Measurements from ENCODE around the gene FBXL14. TPM values are rescaled to one million over a fixed set of nuclear protein-coding genes. Genes with fewer than 3 reads are reported as not detected.

Gene FBXL14
- total RNA-seq, 2 experiments from 2014 or later, result 33.7 to 34.8 TPM

DNA sequence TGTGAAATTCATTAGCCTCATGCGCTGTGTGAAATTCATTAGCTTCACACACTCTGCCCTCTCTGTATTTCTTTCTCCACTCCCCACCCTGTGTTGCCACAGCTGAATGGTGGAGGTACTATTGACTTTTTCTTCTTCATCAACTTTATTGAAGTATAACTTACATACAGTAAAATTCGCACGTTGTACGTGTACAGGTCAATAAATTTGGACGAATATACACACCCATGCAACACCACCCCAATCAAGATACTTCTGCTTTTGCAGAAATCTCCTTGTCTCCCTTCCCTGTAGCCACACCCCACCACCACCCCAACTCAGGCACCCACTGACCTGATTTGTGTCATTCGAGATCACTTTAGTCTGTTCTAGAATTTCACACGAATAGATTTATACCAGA is 51.8 kb downstream of the FBXL14 start:
- H3K27me3 Mint-ChIP-seq, result peaks cover 77% of the 10 kb centered on the region
- ATAC-seq (ENCODE audit: low read depth), result no peak
- POLR2A ChIA-PET, result no interaction called here

DNA sequence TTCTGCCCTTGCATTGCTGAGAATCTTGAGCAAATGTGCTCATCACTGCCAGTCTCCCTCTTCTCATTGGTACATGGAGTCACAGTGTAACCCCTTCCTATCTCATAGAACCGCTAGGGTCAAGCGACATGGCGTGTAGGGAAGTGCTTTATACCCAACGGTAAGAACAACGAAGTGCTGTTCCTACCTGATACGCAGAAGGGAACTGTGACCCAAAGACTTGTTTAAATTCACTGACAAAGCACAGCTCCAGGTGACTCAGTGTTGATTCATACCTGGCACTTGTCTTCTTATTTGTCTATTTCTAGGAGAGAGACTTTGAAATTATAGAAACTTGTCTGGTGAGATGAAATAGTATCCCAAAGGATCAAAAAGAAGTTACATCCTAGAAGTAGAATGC is 53.7 kb downstream of the FBXL14 start:
- Mint-ChIP-seq H3K27me3 (peaks cover 86% of the 10 kb centered on the region), H3K36me3 (no peaks in the 10 kb centered on the region), H3K4me3 (no peak overlapping the region), H3K9me3 (no peaks in the 10 kb centered on the region), H3K4me1 (no peaks in the 10 kb centered on the region), H3K27ac (no peak overlapping the region)
- POLR2A ChIA-PET, result no interaction called here
- ATAC-seq (ENCODE audit: low read depth) (no peak), DNase-seq (no peak)

More for the DNA sequence above, 51.8 kb downstream of the FBXL14 start:
- Mint-ChIP-seq H3K9me3 (no peaks in the 10 kb centered on the region), H3K36me3 (no peaks in the 10 kb centered on the region), H3K4me1 (no peaks in the 10 kb centered on the region), H3K4me3 (no peak overlapping the region), H3K27ac (no peak overlapping the region)
- DNase-seq, result no peak

DNA sequence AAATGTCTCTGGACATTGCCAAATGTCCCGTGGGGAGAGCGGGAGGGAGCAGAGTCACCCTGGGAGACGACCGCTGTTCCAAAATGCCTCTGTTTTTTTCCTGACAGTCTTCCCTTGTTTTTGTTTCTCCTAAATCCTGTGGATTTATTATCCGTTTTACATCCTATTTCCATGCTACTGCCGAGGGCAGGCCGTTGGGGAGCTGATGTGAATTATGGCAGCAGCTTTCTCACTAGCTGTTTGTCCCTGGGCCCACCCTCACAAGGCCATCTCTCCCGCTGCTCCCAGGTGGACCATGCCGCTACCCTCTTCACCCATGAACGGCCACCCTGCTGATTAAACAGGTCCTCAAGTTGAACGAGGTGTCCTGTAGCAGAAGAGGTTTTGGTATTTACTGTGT is 55.2 kb downstream of the FBXL14 start:
- Mint-ChIP-seq H3K4me3 (no peak overlapping the region), H3K9me3 (no peaks in the 10 kb centered on the region), H3K36me3 (no peaks in the 10 kb centered on the region), H3K27me3 (peaks cover 85% of the 10 kb centered on the region), H3K27ac (no peak overlapping the region), H3K4me1 (peaks cover 5% of the 10 kb centered on the region)
- DNase-seq (no peak), ATAC-seq (ENCODE audit: low read depth) (no peak)
- POLR2A ChIA-PET, result no interaction called here

DNA sequence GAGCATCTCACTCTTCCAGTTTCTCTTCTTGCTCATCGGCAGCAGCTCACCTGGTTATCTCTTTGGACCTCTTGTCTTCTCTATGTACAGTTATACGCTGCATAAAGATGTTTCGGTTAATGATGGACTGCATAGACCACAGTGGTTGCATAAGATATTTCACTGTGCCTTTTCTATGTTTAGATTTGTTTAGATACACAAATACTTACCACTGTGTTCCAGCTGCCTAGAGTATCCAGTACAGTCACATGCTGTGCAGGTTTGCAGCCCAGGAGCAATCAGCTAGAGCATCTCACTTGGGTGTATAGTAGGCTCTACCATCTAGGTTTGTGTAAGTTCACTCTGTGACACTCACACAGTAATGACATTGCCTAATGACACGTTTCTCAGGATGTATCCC is 57.6 kb downstream of the FBXL14 start:
- ATAC-seq (ENCODE audit: low read depth) (no peak), DNase-seq (no peak)
- H3K27me3 Mint-ChIP-seq, result peaks cover 83% of the 10 kb centered on the region
- H3K27ac Mint-ChIP-seq, result no peak overlapping the region
- POLR2A ChIA-PET, result no interaction called here
- H3K4me3 Mint-ChIP-seq, result no peak overlapping the region
- H3K9me3 Mint-ChIP-seq, result no peaks in the 10 kb centered on the region
- H3K4me1 Mint-ChIP-seq, result peaks cover 21% of the 10 kb centered on the region
- no peaks in the 10 kb centered on the region for H3K36me3 Mint-ChIP-seq

DNA sequence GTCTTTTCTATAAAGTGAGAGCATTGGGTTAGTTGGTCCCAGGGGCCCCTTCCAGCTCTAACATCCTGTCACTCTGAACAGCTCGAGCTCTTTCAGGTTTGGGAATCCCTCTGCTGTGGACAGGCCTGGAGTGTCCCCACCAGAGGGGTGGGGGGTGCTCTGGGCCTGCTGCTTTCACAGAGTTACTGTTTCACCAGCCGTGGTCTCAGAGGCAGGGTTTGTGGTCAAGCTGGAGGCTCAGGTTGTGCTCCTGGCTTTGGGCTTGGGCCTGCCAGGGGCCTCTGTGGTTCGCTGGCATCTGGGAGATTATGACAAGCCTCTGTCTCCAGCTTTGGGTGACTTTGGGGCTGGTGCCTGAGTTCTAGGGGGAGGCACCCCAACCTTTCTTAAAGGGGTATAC is 59.6 kb downstream of the FBXL14 start:
- DNase-seq, result no peak
- POLR2A ChIA-PET, result no interaction called here
- H3K9me3 Mint-ChIP-seq, result no peaks in the 10 kb centered on the region
- ATAC-seq (ENCODE audit: low read depth), result no peak
- H3K36me3 Mint-ChIP-seq, result no peaks in the 10 kb centered on the region
- H3K4me3 Mint-ChIP-seq, result no peak overlapping the region
- H3K27me3 Mint-ChIP-seq, result peaks cover 72% of the 10 kb centered on the region
- no peak overlapping the region for H3K27ac Mint-ChIP-seq
- H3K4me1 Mint-ChIP-seq, result peaks cover 21% of the 10 kb centered on the region

DNA sequence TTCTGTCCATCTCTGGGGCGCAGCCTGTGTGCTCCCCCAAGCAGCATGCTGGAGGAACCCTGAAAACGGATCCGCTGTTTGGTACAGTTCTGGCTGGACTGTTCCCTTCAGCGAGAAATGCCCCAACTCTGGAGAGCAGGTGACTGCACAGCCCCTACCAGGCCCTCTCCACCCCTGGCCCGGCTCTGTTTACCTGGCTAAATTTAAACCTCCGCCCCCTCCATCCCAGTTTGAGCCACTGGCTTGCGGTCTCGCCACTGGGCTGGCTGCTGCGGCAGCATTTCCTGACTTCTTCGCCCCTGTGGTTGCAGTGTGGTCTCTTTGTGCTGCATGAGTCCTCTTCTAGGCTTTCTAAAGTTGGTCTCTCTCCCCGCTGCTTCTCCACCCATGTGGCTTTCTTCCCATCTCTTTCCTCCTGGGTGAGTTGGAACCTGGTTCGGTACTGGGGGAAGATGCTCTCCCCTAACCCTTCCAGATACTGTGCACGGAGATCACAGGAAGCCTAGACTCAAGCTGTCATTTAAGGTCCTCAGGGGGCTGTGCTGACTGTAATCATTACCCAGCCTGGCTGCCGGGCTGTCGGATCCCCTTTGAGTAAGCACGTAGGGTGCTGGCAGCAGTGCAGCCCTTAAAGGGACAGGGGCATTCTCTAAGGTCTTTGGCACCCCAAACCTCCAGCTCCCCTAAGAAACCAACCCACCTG is 60.6 kb downstream of the FBXL14 start:
- H3K27me3 Mint-ChIP-seq, result peaks cover 72% of the 10 kb centered on the region
- POLR2A ChIA-PET, result interaction anchor here (0.7 to 1.0 kb wide), 4 partner anchors 60 to 675 kb away, joined by 3 to 7 read pairs (median 4); no protein-coding TSS in a partner anchor
- H3K27ac Mint-ChIP-seq, result peak overlapping the region; percentile 19
- H3K4me1 Mint-ChIP-seq, result peaks cover 23% of the 10 kb centered on the region
- no peaks in the 10 kb centered on the region for H3K9me3 Mint-ChIP-seq
- no peaks in the 10 kb centered on the region for H3K36me3 Mint-ChIP-seq
- peak; percentile 69 for DNase-seq
- peak overlapping the region; percentile 63 for H3K4me3 Mint-ChIP-seq
- peak; percentile 73 for ATAC-seq (ENCODE audit: low read depth)

DNA sequence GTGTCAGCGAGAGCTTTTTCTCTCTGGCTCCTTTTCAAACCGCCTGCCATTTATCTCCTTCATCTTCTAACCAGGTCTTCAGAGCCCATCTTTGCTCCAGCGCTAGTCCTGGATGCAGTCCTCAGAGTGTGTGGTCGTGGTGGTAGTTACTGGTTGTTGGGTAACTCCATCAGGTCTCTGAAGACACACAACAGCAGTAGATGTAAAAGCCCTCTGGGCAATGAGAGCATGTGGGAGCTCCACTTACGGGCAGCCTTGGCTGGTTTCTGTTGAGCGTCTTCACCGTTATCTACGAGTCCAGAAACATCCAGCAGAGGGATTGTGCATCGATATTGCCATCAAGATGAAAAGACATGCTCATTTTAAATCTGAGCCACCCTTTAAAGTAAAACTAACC is 61.2 kb downstream of the FBXL14 start:
- peak; percentile 37 for ATAC-seq (ENCODE audit: low read depth)
- POLR2A ChIA-PET, result interaction anchor here (1.0 kb wide), 1 partner anchor 61 kb away, joined by 3 read pairs; no protein-coding TSS in a partner anchor
- H3K27ac Mint-ChIP-seq, result no peak overlapping the region
- H3K4me1 Mint-ChIP-seq, result peaks cover 23% of the 10 kb centered on the region
- H3K9me3 Mint-ChIP-seq, result no peaks in the 10 kb centered on the region
- H3K36me3 Mint-ChIP-seq, result no peaks in the 10 kb centered on the region
- H3K27me3 Mint-ChIP-seq, result peaks cover 73% of the 10 kb centered on the region
- peak overlapping the region; percentile 63 for H3K4me3 Mint-ChIP-seq
- peak; percentile 38 for DNase-seq

DNA sequence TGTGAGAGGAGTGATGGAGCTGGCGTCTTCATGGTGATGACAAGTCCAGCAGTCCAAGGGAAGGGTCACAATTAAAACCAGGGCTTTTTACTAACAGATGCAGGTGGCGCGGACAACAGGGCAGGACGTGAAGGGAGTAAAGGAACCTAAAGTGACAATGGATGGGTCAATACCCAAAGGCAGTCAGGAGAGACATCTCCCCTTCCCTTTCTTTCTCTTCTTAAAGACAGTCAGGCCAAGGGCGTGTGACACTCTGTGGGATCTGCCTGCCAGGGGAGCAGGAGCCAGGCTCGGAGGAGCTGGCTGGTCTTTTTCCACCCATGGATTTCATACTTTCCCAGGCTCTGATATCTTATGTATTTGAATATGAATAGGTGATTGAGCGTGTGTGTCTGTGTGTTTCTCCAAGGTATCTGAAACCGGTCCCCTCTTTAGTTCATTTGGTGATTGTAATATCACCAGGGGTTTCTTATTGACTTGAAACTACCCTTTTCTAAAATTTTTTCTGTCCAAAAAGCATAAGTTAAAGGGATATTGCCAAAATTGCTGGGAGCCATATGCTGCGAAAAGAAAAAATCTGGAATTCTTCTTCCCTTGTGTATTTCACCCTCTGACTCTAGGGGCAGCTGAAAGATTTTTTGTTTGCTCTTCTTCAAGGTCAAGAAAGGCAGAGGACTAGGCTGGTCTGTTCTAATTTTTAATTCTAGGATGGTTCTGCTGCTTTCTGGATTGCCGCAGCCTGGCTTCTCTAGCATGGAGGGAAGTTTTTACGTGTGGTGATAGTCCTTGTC is 61.8 kb downstream of the FBXL14 start:
- H3K36me3 Mint-ChIP-seq, result no peaks in the 10 kb centered on the region
- POLR2A ChIA-PET, result interaction anchor here (1.0 kb wide), 1 partner anchor 61 kb away, joined by 3 read pairs; no protein-coding TSS in a partner anchor
- no peak overlapping the region for H3K27ac Mint-ChIP-seq
- peak overlapping the region; percentile 63 for H3K4me3 Mint-ChIP-seq
- H3K4me1 Mint-ChIP-seq, result peaks cover 23% of the 10 kb centered on the region
- DNase-seq, result no peak
- ATAC-seq (ENCODE audit: low read depth), result no peak
- H3K9me3 Mint-ChIP-seq, result no peaks in the 10 kb centered on the region
- peaks cover 74% of the 10 kb centered on the region for H3K27me3 Mint-ChIP-seq

DNA sequence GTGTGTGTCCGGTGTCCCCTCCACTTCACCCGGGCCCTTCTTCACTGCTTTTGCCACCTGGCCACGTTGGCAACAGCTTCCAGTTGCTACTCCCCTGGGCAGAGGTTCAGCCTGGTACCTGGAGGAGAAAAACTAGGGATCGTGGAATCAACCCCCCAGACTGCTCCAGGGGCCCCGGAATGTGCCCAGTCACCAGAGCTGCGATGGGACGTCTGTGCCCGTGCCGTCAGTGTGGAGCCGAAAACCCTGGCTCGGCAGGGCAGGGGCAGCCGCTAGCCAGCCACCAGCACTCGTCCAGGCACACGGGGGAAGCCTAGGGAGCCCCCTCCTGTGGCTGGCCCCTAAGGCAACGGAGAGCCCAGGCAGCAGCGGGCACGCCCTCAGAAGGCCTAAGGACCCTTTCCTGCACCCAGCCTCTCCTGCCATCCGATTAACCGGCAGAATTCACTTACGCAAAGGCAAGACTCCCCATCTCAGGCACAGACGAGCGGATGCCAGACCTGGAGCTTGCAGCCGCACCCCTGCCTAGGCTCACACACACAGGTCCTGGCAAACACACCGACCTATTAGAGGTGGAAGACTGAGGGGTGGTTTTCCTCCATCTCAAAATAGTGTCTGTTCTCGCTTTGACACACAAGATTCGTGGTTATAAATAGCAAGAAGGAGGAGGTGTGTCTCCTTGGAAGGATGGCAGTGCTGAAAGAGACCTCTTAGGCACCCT is 62.6 kb downstream of the FBXL14 start:
- ATAC-seq (ENCODE audit: low read depth), result no peak
- Mint-ChIP-seq H3K36me3 (no peaks in the 10 kb centered on the region), H3K27me3 (peaks cover 74% of the 10 kb centered on the region), H3K27ac (no peak overlapping the region), H3K9me3 (no peaks in the 10 kb centered on the region), H3K4me3 (peak overlapping the region; percentile 45), H3K4me1 (peaks cover 23% of the 10 kb centered on the region)
- no peak for DNase-seq
- POLR2A ChIA-PET, result no interaction called here

DNA sequence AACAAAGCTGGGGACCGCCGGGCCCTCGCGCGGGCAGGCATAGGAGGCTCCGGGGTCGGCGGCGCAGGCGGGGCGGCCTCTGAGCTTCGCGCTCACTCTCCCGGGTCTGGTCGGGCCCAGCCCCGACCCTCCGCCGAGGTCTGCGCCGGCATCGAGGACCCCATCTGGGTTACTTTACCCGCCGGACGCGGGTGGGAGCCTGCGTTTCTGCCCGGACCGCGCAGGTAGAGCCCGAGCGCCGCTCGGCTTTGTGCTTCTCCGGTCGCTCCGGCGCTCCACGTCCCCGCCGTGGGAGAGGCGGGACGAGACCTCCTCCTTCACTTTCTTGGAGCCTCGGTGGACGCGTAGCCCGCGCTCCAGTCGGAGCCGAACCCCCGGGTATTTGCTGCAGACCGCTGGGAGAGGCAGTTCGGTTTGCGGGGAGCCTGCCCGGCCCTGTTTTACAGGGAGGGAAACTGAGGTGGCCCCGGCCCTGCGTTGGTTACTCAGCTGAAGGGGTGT is 63.2 kb downstream of the FBXL14 start:
- DNase-seq (peak; percentile 42), ATAC-seq (ENCODE audit: low read depth) (no peak)
- peak overlapping the region; percentile 45 for H3K4me3 Mint-ChIP-seq

DNA sequence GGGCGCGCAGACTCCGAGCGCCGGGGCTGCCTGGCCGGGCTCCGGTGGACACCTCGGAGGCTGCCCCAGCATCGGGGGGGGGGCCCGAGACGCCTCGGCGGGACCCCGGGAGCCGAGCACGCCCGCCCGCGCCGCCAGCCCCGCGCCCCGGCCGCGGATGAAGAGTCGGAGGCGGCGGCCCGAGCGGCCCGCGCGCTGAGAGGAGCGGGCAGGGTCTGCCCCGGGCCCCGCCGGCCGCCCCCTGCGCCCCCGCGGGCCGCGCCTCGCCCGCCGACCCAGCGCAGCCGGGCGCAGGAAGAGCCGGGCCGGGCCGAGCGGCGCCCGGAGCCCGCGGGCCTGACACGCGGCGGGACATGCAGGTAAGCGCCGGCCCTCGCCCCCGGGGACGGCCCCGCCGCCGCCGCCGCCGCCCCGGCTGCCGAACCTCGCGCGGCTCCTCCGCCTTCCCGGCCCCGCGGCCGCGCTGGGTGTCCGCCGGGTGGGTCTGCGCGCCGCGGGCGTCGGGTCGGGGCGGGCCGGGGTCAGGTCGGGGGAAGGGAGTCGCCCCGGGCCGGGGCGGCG is 63.7 kb downstream of the FBXL14 start:
- Mint-ChIP-seq H3K36me3 (no peaks in the 10 kb centered on the region), H3K4me3 (no peak overlapping the region), H3K4me1 (peaks cover 23% of the 10 kb centered on the region), H3K27me3 (peaks cover 74% of the 10 kb centered on the region), H3K27ac (no peak overlapping the region), H3K9me3 (no peaks in the 10 kb centered on the region)
- ATAC-seq (ENCODE audit: low read depth), result no peak
- peak; percentile 43 for DNase-seq
- POLR2A ChIA-PET, result no interaction called here

More for the DNA sequence above, 63.2 kb downstream of the FBXL14 start:
- Mint-ChIP-seq H3K27me3 (peaks cover 74% of the 10 kb centered on the region), H3K4me1 (peaks cover 23% of the 10 kb centered on the region), H3K9me3 (no peaks in the 10 kb centered on the region), H3K36me3 (no peaks in the 10 kb centered on the region), H3K27ac (no peak overlapping the region)
- POLR2A ChIA-PET, result no interaction called here

DNA sequence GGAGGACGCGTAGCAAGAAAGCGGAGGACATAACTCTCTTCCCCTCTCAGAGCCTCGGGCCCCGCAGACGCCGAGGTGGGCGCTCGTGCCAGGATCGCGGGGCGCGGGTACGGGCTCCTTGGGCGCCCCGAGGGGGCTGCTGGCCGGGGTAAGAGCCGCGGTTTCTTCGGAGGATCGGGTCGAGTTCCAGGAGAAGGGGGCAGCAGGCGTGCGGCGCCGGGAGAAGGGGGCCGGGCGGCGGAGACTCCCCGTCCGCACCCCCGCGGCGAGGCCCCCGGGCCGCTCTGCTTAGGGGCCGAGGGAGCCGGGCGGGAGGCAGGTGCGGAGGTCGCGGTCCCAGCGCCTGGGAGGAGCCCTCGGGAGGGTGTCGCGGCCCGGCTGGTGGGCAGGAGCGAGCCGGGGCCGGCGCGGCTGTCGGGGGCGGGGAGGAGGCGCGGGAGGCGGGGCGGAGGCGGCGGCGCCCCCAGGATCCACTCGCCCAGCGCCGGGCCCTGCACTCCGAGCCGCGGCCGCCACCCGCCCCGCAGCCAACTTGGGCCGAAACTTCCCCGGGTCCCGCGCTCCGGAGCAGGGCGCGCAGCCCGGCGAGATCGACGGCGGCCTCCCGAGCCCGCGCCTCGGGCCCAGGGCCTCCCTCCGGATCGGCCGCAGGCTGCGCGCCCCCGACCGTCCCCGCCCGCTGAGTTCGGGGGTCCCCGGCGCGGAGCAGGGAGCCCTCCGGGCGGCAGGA is 64.4 kb downstream of the FBXL14 start:
- ATAC-seq (ENCODE audit: low read depth) (no peak), DNase-seq (peak; percentile 45)
- peaks cover 23% of the 10 kb centered on the region for H3K4me1 Mint-ChIP-seq
- H3K27ac Mint-ChIP-seq, result no peak overlapping the region
- no peaks in the 10 kb centered on the region for H3K9me3 Mint-ChIP-seq
- H3K36me3 Mint-ChIP-seq, result no peaks in the 10 kb centered on the region
- H3K4me3 Mint-ChIP-seq, result peak overlapping the region; percentile 70
- POLR2A ChIA-PET, result no interaction called here
- H3K27me3 Mint-ChIP-seq, result peaks cover 74% of the 10 kb centered on the region
